HG02571 (cell line): ENCODE data around the gene TASP1.
"Not testable (repeated sequence)": the region's sequence is repeated elsewhere in the genome, so short reads cannot be mapped to it uniquely, and the experiment has no call there.

Source experiments
- ATAC-seq: cut with Tn5 transposase; IDR thresholded peaks from one replicate; pipeline ENCODE4 v1.9.1; 2021; ENCODE audit warnings: mild to moderate bottlenecking, moderate library complexity; ENCODE audit not compliant: unreplicated experiment

TASP1 gene

GRCh38 chr20:13507646-13508045 lies 131.1 kb downstream of the TASP1 start:
- ATAC-seq, result no peak

GRCh38 chr20:13501500-13501899 lies 137.2 kb downstream of the TASP1 start:
- no peak for ATAC-seq

GRCh38 chr20:13494019-13494418 lies 144.7 kb downstream of the TASP1 start:
- ATAC-seq, result no peak

GRCh38 chr20:13493143-13493542 lies 145.6 kb downstream of the TASP1 start:
- no peak for ATAC-seq

GRCh38 chr20:13492001-13492481 lies 146.7 kb downstream of the TASP1 start:
- no peak for ATAC-seq

DNA sequence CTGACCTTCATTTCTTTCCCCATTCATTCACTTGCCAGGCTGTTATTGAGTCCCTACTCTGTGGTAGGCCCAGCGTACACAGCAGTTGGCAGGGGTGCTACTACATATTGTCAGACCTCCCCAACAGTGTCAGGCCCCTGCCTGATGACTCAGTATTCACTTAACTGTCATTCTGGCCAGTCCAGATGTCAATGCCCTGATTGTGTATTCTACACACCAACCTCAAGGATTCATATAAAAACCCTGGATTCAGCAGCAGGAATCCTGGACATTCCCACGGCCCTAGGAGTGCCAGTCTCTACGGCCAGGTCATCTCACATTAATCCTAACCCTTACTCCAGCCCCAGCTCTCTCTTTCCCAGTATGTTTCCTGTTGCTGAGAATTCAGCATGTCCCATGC lies 151.5 kb downstream of the TASP1 start:
- ATAC-seq, result no peak

DNA sequence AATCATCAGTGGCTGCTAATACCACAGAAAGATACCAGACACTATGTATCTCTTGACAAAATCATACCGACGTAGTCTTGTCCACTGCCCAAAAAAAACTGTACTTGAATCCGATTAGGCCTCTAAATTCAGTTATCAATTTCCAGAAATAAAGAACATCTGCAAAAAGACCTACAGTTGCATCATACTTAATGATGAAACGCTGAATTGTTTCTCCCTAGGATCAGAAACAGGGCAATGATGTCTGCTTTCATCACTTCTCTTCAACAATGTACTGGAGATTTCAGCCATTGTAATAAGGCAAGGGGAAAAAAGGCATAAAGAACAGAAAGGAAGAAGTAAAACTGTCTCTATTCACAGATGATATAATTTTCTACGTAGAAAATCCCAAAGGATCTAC lies 152.0 kb downstream of the TASP1 start:
- no peak for ATAC-seq

DNA sequence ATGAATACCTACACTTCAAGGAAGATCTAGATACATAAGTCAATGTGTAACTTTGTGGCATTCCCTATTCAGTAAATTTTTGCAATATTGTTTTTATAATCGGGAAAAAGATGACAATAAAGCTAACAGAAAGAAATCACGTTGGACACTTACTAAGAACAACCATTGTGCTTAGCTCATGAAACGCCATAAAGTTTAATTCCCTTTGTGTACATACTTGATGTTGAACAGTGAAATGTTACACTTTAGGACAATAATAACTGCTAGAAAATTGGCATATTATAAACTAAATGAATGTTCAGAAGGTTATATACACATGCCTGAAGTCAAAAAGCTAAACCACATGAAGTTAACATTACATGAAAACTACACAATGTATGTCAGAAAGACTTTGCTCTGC lies 153.2 kb downstream of the TASP1 start:
- no peak for ATAC-seq

DNA sequence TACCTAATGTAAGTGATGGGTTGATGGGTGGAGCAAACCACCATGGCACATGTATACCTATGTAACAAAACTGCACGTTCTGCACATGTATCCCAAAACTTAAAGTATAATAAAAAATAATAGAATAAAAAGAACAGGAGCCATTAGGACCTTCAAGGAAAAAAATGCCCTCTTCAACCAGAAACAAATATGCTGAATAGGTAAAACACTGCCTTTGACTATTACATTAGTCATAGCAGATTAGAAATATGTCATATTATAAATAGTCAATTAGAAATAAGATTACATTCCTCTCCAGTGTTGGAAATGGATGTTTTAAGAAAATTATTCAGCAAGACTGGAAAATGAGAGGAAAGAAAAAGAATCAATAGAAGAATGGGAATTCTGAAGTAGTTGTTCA lies 153.7 kb downstream of the TASP1 start:
- ATAC-seq, result not testable (repeated sequence)

GRCh38 chr20:13483472-13483871 lies 155.3 kb downstream of the TASP1 start:
- not testable (repeated sequence) for ATAC-seq

DNA sequence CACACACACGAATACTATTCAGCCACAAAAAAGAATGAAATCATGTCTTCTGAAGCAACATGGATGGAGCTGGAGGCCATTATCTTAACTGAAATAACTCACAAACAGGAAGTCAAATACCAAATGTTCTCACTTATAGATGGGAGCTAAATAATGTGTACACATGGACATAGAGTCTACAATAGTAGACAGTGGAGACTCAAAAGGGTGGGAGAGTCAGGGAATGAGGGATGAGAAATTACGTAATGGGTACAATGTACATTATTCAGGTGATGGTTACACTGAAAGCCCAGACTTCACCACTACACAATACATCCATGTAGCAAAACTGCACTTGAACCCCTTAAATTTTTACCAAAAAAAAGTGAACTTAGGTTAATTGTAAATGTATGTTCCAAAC lies 160.4 kb downstream of the TASP1 start:
- no peak for ATAC-seq

DNA sequence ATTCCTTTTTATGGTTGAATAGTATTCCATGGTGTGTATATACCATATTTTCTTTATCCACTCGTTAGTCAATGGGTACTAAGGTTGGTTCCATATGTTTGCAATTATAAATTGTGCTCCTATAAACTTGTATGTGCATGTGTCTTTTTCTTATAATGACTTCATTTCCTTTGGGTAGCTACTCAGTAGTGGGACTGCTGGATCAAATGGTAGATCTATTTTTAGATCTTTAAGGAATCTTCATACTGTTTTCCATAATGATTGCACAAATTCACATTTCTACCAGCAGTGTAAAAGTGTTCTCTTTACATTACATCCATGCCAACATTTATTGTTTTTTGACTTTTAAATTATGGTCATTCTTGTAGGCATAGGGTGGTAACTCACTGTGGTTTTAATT lies 164.3 kb downstream of the TASP1 start:
- no peak for ATAC-seq

DNA sequence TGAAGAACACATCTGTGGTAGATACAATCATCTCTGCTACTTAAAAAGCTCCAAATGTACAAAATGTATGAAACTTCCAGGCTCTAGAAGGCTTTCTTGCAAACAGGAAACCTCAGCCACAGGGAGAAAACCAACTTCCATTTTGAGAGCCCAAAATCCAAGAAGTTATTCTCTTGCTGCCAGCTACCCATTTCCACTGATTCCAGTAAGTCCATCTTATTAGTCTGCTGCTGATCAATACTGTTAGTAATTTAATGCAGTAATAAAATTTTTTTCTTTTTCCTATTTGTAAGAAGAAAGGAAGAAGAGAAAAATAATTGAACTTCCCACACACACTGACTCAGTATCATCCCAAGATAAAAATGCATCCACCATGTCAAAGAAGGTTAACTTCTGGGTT lies 169.5 kb downstream of the TASP1 start:
- ATAC-seq, result no peak

DNA sequence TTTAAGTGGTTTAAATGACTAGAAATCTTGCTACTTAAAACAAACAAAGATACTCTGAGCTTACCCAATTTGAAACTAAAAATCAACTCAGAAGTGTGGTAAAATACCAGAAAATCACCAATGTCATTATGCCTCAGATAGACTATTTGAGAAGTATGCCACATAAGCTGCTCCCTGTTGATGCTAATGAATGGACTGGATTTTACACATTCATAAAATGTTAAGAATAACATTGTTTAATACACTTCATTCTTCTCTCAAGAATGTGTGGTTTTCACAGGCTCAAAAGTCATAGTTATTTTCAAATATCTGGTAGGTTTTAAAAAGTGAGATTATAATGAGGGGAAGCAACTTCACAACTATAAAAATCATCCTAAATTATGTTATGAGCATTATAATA lies 170.6 kb downstream of the TASP1 start:
- no peak for ATAC-seq

- no peak for ATAC-seq
These were observed 174.0 kb downstream of the TASP1 start for GRCh38 chr20:13464702-13465101.

- no peak for ATAC-seq
These were observed 176.8 kb downstream of the TASP1 start for GRCh38 chr20:13461849-13462458.

DNA sequence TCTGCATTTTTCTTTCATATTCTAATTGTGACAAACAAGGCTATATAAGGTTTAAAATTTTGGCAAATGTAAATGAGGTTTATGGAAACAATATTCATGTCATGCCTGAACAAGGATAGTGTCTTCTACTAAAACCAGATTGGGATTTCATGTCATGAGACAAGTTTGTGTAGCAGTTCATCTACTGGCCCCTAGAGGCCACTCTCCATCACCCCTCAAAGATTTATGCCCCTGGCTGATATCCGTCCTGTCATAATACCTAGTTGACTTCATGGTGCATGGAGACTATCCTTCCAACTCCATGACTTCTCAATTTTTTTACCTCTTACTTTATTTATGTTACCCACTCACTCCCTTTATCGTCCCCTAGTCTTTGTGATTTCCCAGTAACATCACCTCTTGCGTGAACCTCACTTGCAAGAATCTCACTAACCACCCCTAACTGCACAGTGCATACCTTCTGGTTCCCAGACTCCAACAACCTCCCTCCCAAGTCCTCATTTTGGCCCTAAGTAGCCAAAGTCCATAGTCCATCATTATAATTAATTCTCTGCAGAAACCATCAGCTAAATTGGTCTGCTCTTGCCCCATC lies 179.8 kb downstream of the TASP1 start:
- ATAC-seq, result peak; percentile 76

GRCh38 chr20:13457487-13457886 lies 181.2 kb downstream of the TASP1 start:
- ATAC-seq, result no peak

DNA sequence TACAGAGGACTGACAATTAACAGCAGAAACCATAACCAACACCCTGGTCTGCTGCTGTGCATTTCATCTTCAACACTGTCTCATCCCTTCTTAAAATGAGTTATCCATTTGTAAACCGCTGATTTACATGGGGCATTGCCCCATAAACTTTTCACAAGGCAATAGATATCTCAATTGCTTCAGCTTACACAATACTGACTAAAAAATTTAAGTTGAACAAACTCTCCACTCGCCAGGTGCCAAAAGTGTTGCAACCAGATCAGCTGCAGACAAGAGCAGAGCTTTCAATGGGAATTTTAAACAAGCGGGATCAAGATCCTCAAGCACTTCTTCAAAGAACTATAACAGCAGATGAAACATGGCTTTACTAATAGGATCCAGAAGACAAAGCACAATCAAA lies 183.0 kb downstream of the TASP1 start:
- ATAC-seq, result no peak

GRCh38 chr20:13453367-13453766 lies 185.4 kb downstream of the TASP1 start:
- ATAC-seq, result no peak

DNA sequence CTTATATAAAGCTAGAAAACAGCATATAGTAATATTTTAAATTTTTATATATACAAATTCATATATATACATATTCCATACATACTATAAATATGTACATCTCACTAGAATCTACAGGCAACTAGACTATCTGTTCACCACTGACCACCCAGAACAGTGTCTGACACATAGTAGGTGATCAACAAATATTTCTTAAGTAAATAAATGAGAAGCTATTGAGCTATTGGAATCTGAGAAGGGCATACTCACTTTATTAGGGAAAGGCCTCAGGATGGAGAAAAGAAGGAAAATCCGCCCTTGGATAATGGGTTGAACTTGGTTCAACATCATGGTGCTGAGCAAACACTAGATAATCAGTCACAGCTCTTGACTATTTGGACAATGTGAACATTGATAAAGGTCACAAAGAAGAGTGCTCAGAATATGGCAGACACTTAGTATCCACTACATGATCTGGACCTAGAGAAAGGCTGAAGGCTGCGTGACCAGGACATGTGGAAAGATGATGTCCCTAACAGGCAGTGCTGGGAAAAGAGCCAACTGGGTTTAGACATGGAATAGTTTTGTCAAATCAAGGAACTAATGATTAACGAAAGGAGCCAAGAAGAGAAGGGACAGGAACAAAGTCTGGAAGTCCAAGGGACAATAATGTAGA lies 186.1 kb downstream of the TASP1 start:
- ATAC-seq, result no peak

GRCh38 chr20:13449868-13450434 lies 188.8 kb downstream of the TASP1 start:
- no peak for ATAC-seq
